ENCODE results near the gene NSL1.

Gene NSL1

GRCh38 chr1:212689758-212690529, 101.6 kb downstream of the NSL1 start:
- TF ChIP-seq CTCF (conservative IDR thresholded peaks at IDR 0.05; ENCODE audit: low read depth): no peak
- POLR2A ChIA-PET (ENCODE audit: low non-redundant PET): no interaction called here
- CTCF ChIA-PET: interaction anchor here (0.7 kb wide), 1 partner anchor 25 kb away, joined by 3 read pairs; no protein-coding TSS in a partner anchor
- H3K27ac ChIP-seq: no peak overlapping the region
- no peak for DNase-seq (ENCODE audit: low spot score)

- CTCF ChIA-PET: no interaction called here
- no peak overlapping the region for H3K27ac ChIP-seq
- no peak for TF ChIP-seq CTCF (conservative IDR thresholded peaks at IDR 0.05; ENCODE audit: low read depth)
- POLR2A ChIA-PET (ENCODE audit: low non-redundant PET): no interaction called here
- DNase-seq (ENCODE audit: low spot score): no peak
Observed at GRCh38 chr1:212689196-212689725, 102.3 kb downstream of the NSL1 start.

- POLR2A ChIA-PET (ENCODE audit: low non-redundant PET): no interaction called here
- CTCF ChIA-PET: no interaction called here
- no peak overlapping the region for H3K27ac ChIP-seq
- no peak for DNase-seq (ENCODE audit: low spot score)
- no peak for TF ChIP-seq CTCF (conservative IDR thresholded peaks at IDR 0.05; ENCODE audit: low read depth)
Observed at GRCh38 chr1:212688341-212689047, 103.1 kb downstream of the NSL1 start.

GRCh38 chr1:212687811-212688210, 103.8 kb downstream of the NSL1 start:
- CTCF ChIA-PET: no interaction called here
- H3K27ac ChIP-seq: no peak overlapping the region
- no peak for TF ChIP-seq CTCF (conservative IDR thresholded peaks at IDR 0.05; ENCODE audit: low read depth)
- POLR2A ChIA-PET (ENCODE audit: low non-redundant PET): no interaction called here
- DNase-seq (ENCODE audit: low spot score): no peak

- TF ChIP-seq CTCF (conservative IDR thresholded peaks at IDR 0.05; ENCODE audit: low read depth): no peak
- CTCF ChIA-PET: no interaction called here
- DNase-seq (ENCODE audit: low spot score): no peak
- POLR2A ChIA-PET (ENCODE audit: low non-redundant PET): no interaction called here
- H3K27ac ChIP-seq: no peak overlapping the region
Observed at GRCh38 chr1:212686591-212686990, 105.0 kb downstream of the NSL1 start.

GRCh38 chr1:212686069-212686468, 105.5 kb downstream of the NSL1 start:
- POLR2A ChIA-PET (ENCODE audit: low non-redundant PET): no interaction called here
- no peak for DNase-seq (ENCODE audit: low spot score)
- CTCF ChIA-PET: no interaction called here
- TF ChIP-seq CTCF (conservative IDR thresholded peaks at IDR 0.05; ENCODE audit: low read depth): no peak
- no peak overlapping the region for H3K27ac ChIP-seq

Data from RWPE1 (cell line).